HEK293 (cell line): ENCODE results near the gene COPS4.

ENCODE experiments used
- CTCF ChIP-seq: fragments of 450-650 bp; formaldehyde crosslinking; IDR thresholded peaks from 2 replicates; pipeline ENCODE4 v1.5.1; 2016; ENCODE audit warnings: missing biosample characterization, missing genetic modification characterization
- HOXA7 ChIP-seq: sonication (generic); formaldehyde crosslinking; IDR thresholded peaks from 2 replicates; pipeline ENCODE4 v1.8.1; 2022; ENCODE audit warnings: missing genetic modification reagents, borderline replicate concordance
- KLF16 ChIP-seq: fragments of 450-650 bp; formaldehyde crosslinking; IDR thresholded peaks from 2 replicates; pipeline ENCODE4 v1.5.1; 2017; ENCODE audit warnings: missing biosample characterization, missing genetic modification characterization
- KLF7 ChIP-seq: fragments of 450-650 bp; formaldehyde crosslinking; IDR thresholded peaks from 2 replicates; pipeline ENCODE4 v1.5.1; 2016; ENCODE audit warnings: missing biosample characterization, missing genetic modification characterization, borderline replicate concordance
- PBX3 ChIP-seq: sonication (generic); formaldehyde crosslinking; IDR thresholded peaks from 2 replicates; pipeline ENCODE4 v1.8.1; 2022; ENCODE audit warnings: mild to moderate bottlenecking, moderate library complexity, missing genetic modification reagents
- ZBTB11 ChIP-seq: fragments of 450-650 bp; formaldehyde crosslinking; conservative IDR thresholded peaks from 2 replicates; pipeline ENCODE4 v1.5.1; 2016; ENCODE audit warnings: low read depth, missing biosample characterization, missing genetic modification characterization
- ZNF157 ChIP-seq: fragments of 450-650 bp; formaldehyde crosslinking; IDR thresholded peaks from 2 replicates; pipeline ENCODE4 v1.5.1; 2016; ENCODE audit warnings: missing biosample characterization, missing genetic modification characterization
- ZNF776 ChIP-seq: fragments of 450-650 bp; formaldehyde crosslinking; IDR thresholded peaks from 2 replicates; pipeline ENCODE4 v1.5.0; 2017; ENCODE audit warnings: missing biosample characterization, missing genetic modification characterization, borderline replicate concordance

- TF ChIP-seq CTCF (tag by site-specific recombination) (no peak), KLF7 (tag by site-specific recombination) (no peak), HOXA7 (CRISPR knock-in tag) (no peak), ZBTB11 (tag by site-specific recombination) (no peak), ZNF776 (tag by site-specific recombination) (no peak), PBX3 (CRISPR knock-in tag) (no peak), KLF16 (tag by site-specific recombination) (no peak), ZNF157 (tag by site-specific recombination) (no peak)
Measured at GRCh38 chr4:83112678-83113428, 77.9 kb downstream of the COPS4 start.
